Heart left ventricle (tissue), 16 donors: Measurements from ENCODE around the gene SLC25A19. TPM values are rescaled to one million over a fixed set of nuclear protein-coding genes. Genes with fewer than 3 reads are reported as not detected.

Source experiments
- ATAC-seq, 4 donors: fragments of 200-7000 bp; cut with Tn5 transposase; one replicate each; pipeline ENCODE4 v1.9.1; 2020 to 2022; ENCODE audit warnings: moderate library complexity in 4 of 4, mild to moderate bottlenecking in 3 of 4, moderate number of reproducible peaks in 1 of 4
- DNase-seq, 5 donors: peaks; one replicate each; pipeline ENCODE4 v3.0.0-alpha.2; 2020
- H3K27ac ChIP-seq, 12 donors: fragments of 200-600 bp; sonication (generic) in 4 of 12; one replicate each; pipeline versions ENCODE4 v1.5.0 to v1.8.0; 2016 to 2022; ENCODE audit warnings: mild to moderate bottlenecking in 2 of 12
- H3K27me3 ChIP-seq, 9 donors: fragments of 200-600 bp; sonication (generic) in 2 of 9; one replicate each; pipeline versions ENCODE4 v1.5.1 to v1.8.0; 2016 to 2022; ENCODE audit warnings: mild to moderate bottlenecking in 3 of 9
- H3K36me3 ChIP-seq, 9 donors: fragments of 200-600 bp; sonication (generic) in 2 of 9; one replicate each; pipeline versions ENCODE4 v1.5.0 to v1.8.0; 2018 to 2022; ENCODE audit warnings: mild to moderate bottlenecking in 2 of 9
- H3K4me1 ChIP-seq, 12 donors: fragments of 200-600 bp; sonication (generic) in 4 of 12; one replicate each; pipeline versions ENCODE4 v1.5.0 to v1.8.0; 2016 to 2022; ENCODE audit warnings: mild to moderate bottlenecking in 3 of 12
- H3K4me3 ChIP-seq, 12 donors: fragments of 200-600 bp; sonication (generic) in 4 of 12; one replicate each; pipeline versions ENCODE4 v1.5.0 to v1.8.0; 2017 to 2022; ENCODE audit warnings: mild to moderate bottlenecking in 9 of 12, moderate library complexity in 4 of 12
- H3K9me3 ChIP-seq, 12 donors: fragments of 200-600 bp; sonication (generic) in 4 of 12; one replicate each; pipeline versions ENCODE4 v1.5.0 to v1.8.0; 2016 to 2022; ENCODE audit warnings: mild to moderate bottlenecking in 1 of 12
- POLR2A ChIP-seq, 2 donors: fragments of 450-650 bp; IDR thresholded peaks; one replicate each; pipeline ENCODE4 v1.6.1; 2017; ENCODE audit warnings: antibody characterized with exemption in 2 of 2, mild to moderate bottlenecking in 2 of 2, moderate library complexity in 2 of 2
- WGBS, 4 donors: extraction: QIAGEN DNeasy Blood & Tissue Kit in 2 of 4; methylation state at CpG; one replicate each; pipeline versions ENCODE4 v1.1.5 to v1.1.7; 2013 to 2018; 5-methylcytosine and 5-hydroxymethylcytosine counted together
- intact Hi-C, 10 donors: fragments of 100-400 bp; cut with DNase I; formaldehyde crosslinking; loops; one replicate each; pipeline versions ENCODE4 v1.11.1 to v1.14.2; 2022
- polyA plus RNA-seq, 2 donors: library from polyadenylated mRNA; stranded (reverse); fragments of 200-250 nt; gene quantifications; one replicate each; pipeline ENCODE4 v1.2.3, GENCODE V29; 2013
- total RNA-seq, 9 donors: library from RNA; depleted of rRNA in 2 of 9; stranded (reverse); fragments of >200 nt in 2 of 9; fragmentation: NEBNext Ultra II Directional in 3 of 9; extraction: Animal tissue kit (Norgen Biotek cat#: 25700) in 3 of 9; gene quantifications; one replicate each; pipeline versions ENCODE4 v1.1.0 to v1.2.4, GENCODE V29; 2016 to 2023
- TF ChIP-seq, protein P1 (sequence below), 12 donors: fragments of 200-600 bp; sonication (generic) in 4 of 12; IDR thresholded peaks; one replicate each; pipeline versions ENCODE4 v1.5.0 to v1.8.0; 2018 to 2022; ENCODE audit warnings: antibody characterized with exemption in 12 of 12, mild to moderate bottlenecking in 5 of 12
- donor health status: ischemic (EF 13 %, LVEDD 7.1; RV severe dilation, severe dysfunction).
- donor health status: healthy with polysubstance abuse.
- donor health status: DM: no; HTN: yes; CAD: no.
- donor health status: DM: no; HTN: no; CAD: no.
- donor health status: ischemic (EF 25% LVEDD 6.9; RV normal size, moderate dysfunction).
- donor health status: ischemic (EF 25% LVEDD 5.7; RV mildly dilated, moderate dysfunction).
- donor health status: healthy.
- donor health status: DM: yes; HTN: yes; CAD: no.
- donor health status: ischemic (EF 35%, LVEDD 5.7; RV mildly dilated, moderate dysfunction).
- donor health status: nonischemic (EF 11% LVEDD 7.7; RV severe dilation, severe dysfunction).
- donor health status: DM: yes; HTN: yes; CAD: no.
- donor health status: PGD.
- donor health status: ischemic (EF 29% LVEDD 5.4; RV normal size, mild dysfunction).
- donor health status: nonischemic (EF 23%, LVEDD 6.1; RV moderate dilation, normal function).

Gene SLC25A19
- total and polyA plus RNA-seq, 11 donors = 7.0 to 27.9 (median 12.6) TPM

- Histone ChIP-seq H3K9me3 (no peaks in the 10 kb centered on the region), H3K27me3 (no peaks in the 10 kb centered on the region), H3K27ac (no peak overlapping the region), H3K4me3 (no peak overlapping the region), H3K4me1 (peaks cover 2 to 57% (median 18%) of the 10 kb centered on the region in 12 donors), H3K36me3 (peaks cover 0 to 46% (median 42%) of the 10 kb centered on the region in 9 donors)
- DNase-seq = no peak
- intact Hi-C loops = no loop called here
- no peak for ATAC-seq
- TF ChIP-seq, protein P1, sequence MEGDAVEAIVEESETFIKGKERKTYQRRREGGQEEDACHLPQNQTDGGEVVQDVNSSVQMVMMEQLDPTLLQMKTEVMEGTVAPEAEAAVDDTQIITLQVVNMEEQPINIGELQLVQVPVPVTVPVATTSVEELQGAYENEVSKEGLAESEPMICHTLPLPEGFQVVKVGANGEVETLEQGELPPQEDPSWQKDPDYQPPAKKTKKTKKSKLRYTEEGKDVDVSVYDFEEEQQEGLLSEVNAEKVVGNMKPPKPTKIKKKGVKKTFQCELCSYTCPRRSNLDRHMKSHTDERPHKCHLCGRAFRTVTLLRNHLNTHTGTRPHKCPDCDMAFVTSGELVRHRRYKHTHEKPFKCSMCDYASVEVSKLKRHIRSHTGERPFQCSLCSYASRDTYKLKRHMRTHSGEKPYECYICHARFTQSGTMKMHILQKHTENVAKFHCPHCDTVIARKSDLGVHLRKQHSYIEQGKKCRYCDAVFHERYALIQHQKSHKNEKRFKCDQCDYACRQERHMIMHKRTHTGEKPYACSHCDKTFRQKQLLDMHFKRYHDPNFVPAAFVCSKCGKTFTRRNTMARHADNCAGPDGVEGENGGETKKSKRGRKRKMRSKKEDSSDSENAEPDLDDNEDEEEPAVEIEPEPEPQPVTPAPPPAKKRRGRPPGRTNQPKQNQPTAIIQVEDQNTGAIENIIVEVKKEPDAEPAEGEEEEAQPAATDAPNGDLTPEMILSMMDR (IDR thresholded peaks at IDR 0.05) = no peak
- TF ChIP-seq POLR2A (IDR thresholded peaks at IDR 0.05) = no peak
- WGBS, 4 donors = 85 to 89% (median 89%) methylated on average over 12 to 13 of the region's 13 CpGs
Observed at GRCh38 chr17:75266316-75267152, 22.7 kb downstream of the SLC25A19 start.

GRCh38 chr17:75265614-75266315 is 23.5 kb downstream of the SLC25A19 start:
- intact Hi-C loops = no loop called here
- WGBS, 4 donors = 88 to 91% (median 89%) methylated on average over 11 to 17 of the region's 17 CpGs
- H3K9me3 ChIP-seq = no peaks in the 10 kb centered on the region

DNA sequence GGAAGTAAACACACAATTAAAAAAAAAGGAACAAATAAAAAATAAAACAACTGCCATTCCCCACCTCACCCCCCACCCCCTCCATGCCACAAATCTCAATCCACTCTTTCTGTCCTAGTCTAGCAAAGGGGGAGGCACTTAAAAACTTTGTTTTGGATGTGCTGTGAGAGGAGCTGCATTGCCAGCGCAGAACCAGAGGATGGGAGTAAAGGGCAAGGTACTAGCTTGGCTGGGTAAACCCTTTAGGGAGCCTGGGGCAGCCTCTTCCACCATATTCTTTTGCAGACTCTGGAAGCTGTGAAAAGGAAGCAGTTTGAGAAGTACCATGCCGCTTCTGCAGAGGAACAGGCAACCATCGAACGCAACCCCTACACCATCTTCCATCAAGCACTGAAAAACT is 26.2 kb downstream of the SLC25A19 start:
- WGBS, 4 donors = 92 to 97% (median 95%) methylated on average over 4 of the region's 4 CpGs
- no peaks in the 10 kb centered on the region for H3K9me3 ChIP-seq
- TF ChIP-seq, protein P1 (IDR thresholded peaks at IDR 0.05) = no peak
- no peak for TF ChIP-seq POLR2A (IDR thresholded peaks at IDR 0.05)
- intact Hi-C loops = no loop called here
- H3K27ac ChIP-seq = no peak overlapping the region
- H3K4me1 ChIP-seq = peaks cover 17 to 54% (median 29%) of the 10 kb centered on the region in 12 donors
- H3K4me3 ChIP-seq = peak overlapping the region in 4 of 12 donors; percentile 6 to 100 (median 80)
- H3K36me3 ChIP-seq = peaks cover 0 to 46% (median 42%) of the 10 kb centered on the region in 9 donors
- ATAC-seq (no peak), DNase-seq (no peak)
- H3K27me3 ChIP-seq = no peaks in the 10 kb centered on the region

More at GRCh38 chr17:75265614-75266315, 23.5 kb downstream of the SLC25A19 start:
- DNase-seq (no peak), ATAC-seq (no peak)
- Histone ChIP-seq H3K27me3 (no peaks in the 10 kb centered on the region), H3K27ac (peak overlapping the region in 1 of 12 donors; percentile 37), H3K4me1 (peaks cover 2 to 57% (median 18%) of the 10 kb centered on the region in 12 donors), H3K36me3 (peaks cover 0 to 46% (median 42%) of the 10 kb centered on the region in 9 donors), H3K4me3 (no peak overlapping the region)
- TF ChIP-seq, protein P1 (IDR thresholded peaks at IDR 0.05) = no peak
- no peak for TF ChIP-seq POLR2A (IDR thresholded peaks at IDR 0.05)

GRCh38 chr17:75262112-75262606 is 27.1 kb downstream of the SLC25A19 start:
- WGBS, 4 donors = 0 to 1% (median 1%) methylated on average over 14 to 23 of the region's 23 CpGs

More at GRCh38 chr17:75262112-75262606, 27.1 kb downstream of the SLC25A19 start:
- ATAC-seq (peak in 2 of 4 donors; percentile 1 to 3), DNase-seq (no peak)
- H3K4me1 ChIP-seq = peaks cover 17 to 45% (median 27%) of the 10 kb centered on the region in 12 donors
- TF ChIP-seq POLR2A (IDR thresholded peaks at IDR 0.05) = no peak
- TF ChIP-seq, protein P1 (IDR thresholded peaks at IDR 0.05) = no peak
- H3K4me3 ChIP-seq = peak overlapping the region; percentile 77 to 100 (median 96)
- H3K27ac ChIP-seq = peak overlapping the region; percentile 90 to 99 (median 96)
- H3K36me3 ChIP-seq = peaks cover 0 to 43% (median 39%) of the 10 kb centered on the region in 9 donors
- no peaks in the 10 kb centered on the region for H3K9me3 ChIP-seq
- intact Hi-C loops = no loop called here
- H3K27me3 ChIP-seq = no peaks in the 10 kb centered on the region
